8988T (cell line): ENCODE measurements around the gene CACNA1E.

Source experiments
- DNase-seq: peaks from one replicate; pipeline ENCODE4 v3.0.0; 2011

CACNA1E gene

GRCh38 chr1:181714428-181714827 is 231.1 kb downstream of the CACNA1E start:
- no peak for DNase-seq

GRCh38 chr1:181718034-181718433 is 234.7 kb downstream of the CACNA1E start:
- DNase-seq = no peak

GRCh38 chr1:181726320-181727012 is 243.1 kb downstream of the CACNA1E start:
- no peak for DNase-seq

- DNase-seq = no peak
Observed at GRCh38 chr1:181730606-181731005, 247.3 kb downstream of the CACNA1E start.

GRCh38 chr1:181732218-181732990 is 249.1 kb downstream of the CACNA1E start:
- DNase-seq = no peak

GRCh38 chr1:181733486-181733885 is 250.2 kb downstream of the CACNA1E start:
- DNase-seq = no peak

GRCh38 chr1:181737056-181737455 is 253.7 kb downstream of the CACNA1E start:
- DNase-seq = no peak

- DNase-seq = no peak
Observed at GRCh38 chr1:181739214-181739613, 255.9 kb downstream of the CACNA1E start.

GRCh38 chr1:181742426-181742825 is 259.1 kb downstream of the CACNA1E start:
- no peak for DNase-seq

- DNase-seq = no peak
Observed at GRCh38 chr1:181743878-181744312, 260.6 kb downstream of the CACNA1E start.

GRCh38 chr1:181746224-181746623 is 262.9 kb downstream of the CACNA1E start:
- DNase-seq = no peak

- DNase-seq = no peak
Observed at GRCh38 chr1:181748013-181748412, 264.7 kb downstream of the CACNA1E start.

GRCh38 chr1:181754103-181754502 is 270.8 kb downstream of the CACNA1E start:
- DNase-seq = no peak

GRCh38 chr1:181759481-181759880 is 276.2 kb downstream of the CACNA1E start:
- no peak for DNase-seq

GRCh38 chr1:181763736-181764135 is 280.4 kb downstream of the CACNA1E start:
- no peak for DNase-seq

GRCh38 chr1:181765451-181766026 is 282.2 kb downstream of the CACNA1E start:
- DNase-seq = no peak

GRCh38 chr1:181767001-181767708 is 283.8 kb downstream of the CACNA1E start:
- DNase-seq = no peak

- DNase-seq = no peak
Observed at GRCh38 chr1:181768211-181768929, 285.1 kb downstream of the CACNA1E start.

- no peak for DNase-seq
Observed at GRCh38 chr1:181768930-181769280, 285.6 kb downstream of the CACNA1E start.

GRCh38 chr1:181769846-181770245 is 286.5 kb downstream of the CACNA1E start:
- no peak for DNase-seq

GRCh38 chr1:181772714-181773113 is 289.4 kb downstream of the CACNA1E start:
- no peak for DNase-seq

GRCh38 chr1:181776044-181776443 is 292.7 kb downstream of the CACNA1E start:
- DNase-seq = no peak

- DNase-seq = no peak
Observed at GRCh38 chr1:181777286-181777685, 294.0 kb downstream of the CACNA1E start.
